LNCAP (cell line): Measurements from ENCODE around the gene EID3.
A peak's percentile ranks its signal among the peaks of the same experiment; 100 is the strongest.

Source experiments
- TF ChIP-seq, protein P1 (sequence below): fragments of 450-650 bp; IDR thresholded peaks from 2 replicates; pipeline ENCODE4 v1.5.1; 2017; ENCODE audit warnings: mild to moderate bottlenecking

The EID3 gene

DNA sequence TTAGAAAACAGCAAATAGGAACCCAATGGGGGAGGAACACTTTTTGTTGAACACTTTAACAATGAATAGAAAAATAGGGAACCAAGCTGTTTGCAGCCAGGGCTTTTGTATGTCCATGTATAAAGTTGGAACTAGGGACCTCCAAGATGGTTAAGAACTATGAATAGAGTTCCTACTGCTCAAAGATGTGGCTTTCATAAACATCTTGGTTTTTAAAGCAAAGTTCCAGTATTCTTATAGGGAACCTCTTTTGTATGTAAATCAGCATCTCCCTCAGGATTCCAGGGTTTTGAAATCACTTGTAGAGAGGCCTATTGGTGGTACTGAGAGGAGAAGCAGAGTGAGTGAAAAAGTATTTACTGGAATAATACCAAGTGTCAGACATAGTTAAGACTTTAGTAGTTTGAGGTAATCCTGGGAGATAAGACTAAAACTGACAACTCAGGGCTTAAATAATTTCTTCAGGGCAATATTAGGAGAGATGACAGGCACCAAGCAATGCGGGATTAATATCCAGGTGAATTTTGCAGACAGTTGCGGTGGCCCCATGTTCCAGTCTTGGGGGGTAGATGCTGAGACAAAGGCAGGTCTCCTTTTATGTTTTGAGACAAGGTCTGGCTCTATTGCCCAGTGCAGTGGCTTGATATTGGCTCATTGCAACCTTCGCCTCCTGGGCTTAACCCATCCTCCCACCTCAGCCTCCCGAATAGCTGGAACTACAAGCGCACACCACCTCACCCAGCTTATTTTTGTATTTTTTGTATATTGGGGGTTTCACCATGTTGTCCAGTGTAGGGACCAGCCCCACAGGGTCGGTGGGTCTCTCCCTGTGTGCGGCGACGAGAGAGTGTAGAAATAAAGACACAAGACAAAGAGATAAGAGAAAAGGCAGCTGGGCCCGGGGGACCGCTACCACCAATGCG, 10.4 kb upstream of the EID3 start:
- TF ChIP-seq, protein P1, sequence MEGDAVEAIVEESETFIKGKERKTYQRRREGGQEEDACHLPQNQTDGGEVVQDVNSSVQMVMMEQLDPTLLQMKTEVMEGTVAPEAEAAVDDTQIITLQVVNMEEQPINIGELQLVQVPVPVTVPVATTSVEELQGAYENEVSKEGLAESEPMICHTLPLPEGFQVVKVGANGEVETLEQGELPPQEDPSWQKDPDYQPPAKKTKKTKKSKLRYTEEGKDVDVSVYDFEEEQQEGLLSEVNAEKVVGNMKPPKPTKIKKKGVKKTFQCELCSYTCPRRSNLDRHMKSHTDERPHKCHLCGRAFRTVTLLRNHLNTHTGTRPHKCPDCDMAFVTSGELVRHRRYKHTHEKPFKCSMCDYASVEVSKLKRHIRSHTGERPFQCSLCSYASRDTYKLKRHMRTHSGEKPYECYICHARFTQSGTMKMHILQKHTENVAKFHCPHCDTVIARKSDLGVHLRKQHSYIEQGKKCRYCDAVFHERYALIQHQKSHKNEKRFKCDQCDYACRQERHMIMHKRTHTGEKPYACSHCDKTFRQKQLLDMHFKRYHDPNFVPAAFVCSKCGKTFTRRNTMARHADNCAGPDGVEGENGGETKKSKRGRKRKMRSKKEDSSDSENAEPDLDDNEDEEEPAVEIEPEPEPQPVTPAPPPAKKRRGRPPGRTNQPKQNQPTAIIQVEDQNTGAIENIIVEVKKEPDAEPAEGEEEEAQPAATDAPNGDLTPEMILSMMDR = no peak

DNA sequence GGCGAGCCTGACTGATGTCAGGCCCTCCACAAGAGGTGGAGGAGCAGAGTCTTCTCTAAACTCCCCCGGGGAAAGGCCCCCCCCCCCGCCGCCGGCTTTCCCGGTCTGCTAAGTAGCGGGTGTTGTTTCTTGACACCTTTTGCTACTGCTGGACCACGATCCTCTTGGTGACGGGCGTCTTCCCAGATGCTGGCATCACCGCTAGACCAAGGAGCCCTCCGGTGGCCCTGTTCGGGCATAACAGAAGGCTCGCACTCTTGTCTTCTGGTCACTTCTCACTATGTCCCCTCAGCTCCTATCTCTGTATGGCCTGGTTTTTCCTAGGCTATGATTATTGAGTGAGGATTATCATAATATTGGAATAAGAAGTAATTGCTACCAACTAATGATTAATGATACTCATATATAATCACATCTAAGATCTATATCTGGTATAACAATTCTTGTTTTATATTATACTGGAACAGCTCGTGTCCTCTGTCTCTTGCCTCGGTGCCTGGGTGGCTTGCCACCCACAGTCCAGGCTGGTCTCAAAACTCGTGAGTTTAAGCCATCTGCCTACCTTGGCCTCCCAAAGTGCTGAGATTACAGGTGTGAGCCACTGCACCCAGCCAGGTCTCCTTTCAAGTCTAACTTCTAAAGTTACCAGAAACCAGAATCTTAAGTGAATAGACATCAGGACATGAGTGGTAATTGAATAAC, 9.2 kb upstream of the EID3 start:
- TF ChIP-seq, protein P1 = peak; percentile 23; the same call in 1 of the 2 replicates

DNA sequence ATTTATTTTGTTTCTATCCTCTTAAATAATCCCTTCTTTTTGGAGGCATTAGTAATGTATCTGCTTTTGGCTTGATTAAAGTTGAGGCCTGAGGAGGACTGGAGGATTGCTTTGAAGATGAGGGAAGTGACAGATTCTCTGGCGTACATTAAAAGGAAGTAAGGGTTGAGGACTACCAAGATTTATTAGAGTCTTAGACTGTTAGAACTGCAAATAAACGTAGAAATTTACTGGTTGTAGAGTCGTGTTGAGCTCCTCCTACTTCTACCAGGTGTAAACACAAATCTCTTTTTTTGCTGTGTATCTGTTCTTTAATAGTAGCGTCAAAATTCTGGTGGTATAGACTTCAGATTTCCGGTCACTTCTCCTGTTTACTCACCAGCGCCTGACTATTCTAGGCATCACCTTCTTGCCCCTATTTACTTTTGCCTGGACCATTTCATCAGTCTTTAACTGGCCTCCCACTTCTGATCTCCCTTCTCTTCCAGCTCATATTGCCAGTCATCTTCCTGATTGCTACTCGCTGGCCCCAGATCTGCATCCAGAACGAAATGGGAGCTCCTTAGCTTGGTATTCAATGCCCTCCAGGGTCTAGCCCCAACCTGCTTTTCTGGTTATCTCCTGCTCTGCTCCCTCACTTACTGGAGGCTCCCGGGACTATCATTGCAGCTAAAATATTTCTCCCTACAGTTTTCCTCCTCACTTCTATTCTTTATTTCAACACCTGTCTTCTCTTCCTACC, 8.4 kb upstream of the EID3 start:
- TF ChIP-seq, protein P1 = no peak

DNA sequence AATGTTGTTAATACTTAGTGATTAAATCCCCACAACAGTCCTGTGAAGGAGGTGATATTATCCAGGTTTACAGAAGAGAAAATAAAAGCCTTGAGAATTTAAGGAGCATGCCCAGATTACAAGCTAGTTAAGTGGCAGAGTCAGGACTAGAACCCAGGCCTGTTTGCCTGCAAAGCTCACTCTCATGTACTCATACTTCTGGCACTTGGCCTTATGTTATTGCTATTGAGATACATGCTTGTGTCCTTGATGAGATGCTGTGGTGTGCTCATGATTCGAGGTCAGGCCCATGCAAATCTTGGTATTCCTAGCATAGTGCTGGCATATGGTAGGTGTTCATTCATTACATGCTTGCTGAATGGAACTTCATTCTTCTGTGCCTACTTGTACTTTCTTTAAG, 7.6 kb upstream of the EID3 start:
- TF ChIP-seq, protein P1 = no peak

DNA sequence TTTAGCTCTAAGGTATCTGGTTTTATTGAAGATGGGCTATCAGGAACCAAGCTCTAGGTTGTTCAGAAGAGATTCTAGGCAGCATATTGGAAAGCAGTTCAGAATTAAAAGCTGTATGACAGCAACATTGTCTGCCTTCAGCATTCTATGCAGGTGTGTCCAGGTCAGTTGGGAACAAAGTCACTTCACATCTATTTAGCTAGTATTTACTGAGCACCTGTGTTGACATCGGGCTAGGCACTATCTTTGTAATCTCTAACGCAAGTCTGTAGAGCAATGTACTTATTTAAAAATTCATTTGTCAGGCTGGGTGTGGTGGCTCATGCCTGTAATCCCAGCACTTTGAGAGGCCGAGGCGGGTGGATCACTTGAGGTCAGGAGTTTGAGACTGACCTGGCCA, 6.8 kb upstream of the EID3 start:
- TF ChIP-seq, protein P1 = no peak

DNA sequence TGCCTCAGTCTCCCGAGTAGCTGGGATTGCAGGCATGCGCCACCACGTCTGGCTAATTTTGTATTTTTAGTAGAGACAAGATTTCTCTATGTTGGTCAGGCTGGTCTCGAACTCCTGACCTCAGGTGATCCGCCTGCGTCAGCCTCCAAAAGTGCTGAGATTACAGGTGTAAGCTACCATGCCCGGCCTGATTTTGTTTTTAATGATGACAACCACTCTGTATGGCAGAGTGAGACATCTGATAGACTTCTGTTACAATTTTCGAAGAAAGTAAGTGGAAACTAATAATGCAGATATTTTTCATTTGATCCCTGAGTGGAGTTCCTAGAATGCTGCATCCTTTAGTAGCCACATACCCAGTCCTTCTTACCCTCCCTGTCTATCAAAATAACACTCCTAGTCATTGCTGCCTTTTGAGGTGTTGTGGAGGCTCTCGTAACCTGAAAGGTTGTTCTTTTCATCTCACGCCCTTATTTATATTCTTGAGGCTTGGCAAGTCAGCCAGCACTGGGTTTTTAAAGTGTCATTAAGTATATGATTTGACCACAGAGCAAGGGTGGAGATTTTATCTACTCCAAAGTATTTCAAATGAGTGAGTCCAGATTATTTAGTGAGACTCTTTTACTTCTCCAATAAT, 5.9 kb upstream of the EID3 start:
- TF ChIP-seq, protein P1 = no peak

DNA sequence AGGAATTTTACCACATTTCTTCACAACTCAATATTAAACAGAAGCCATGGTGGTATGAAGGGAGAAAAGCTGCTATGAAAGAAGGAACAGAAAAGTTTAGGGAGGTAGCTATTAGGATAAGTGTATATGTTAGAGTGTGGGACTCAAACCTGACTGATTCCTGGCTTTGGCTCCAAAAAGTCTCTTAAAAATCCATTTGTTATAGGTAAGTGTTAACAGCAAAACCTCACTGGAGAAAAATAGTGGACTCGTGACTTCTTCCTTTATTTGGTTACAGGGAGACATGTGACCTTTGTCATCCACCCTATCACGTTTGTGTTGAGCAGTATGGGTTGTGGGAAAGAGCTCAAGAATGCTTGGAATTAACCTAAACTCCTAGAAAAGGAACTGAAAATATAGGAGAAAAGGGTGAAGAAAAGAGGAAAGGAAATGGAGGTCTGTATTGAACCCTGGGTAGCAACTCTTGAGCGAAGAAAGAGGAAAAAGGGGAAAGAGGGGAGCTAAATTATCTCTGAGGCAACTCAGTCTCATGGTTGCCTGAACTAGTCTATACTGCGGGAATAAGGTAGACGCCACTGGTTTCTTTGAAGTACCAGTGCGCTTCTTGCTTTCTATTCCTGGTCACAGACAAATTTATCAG, 3.6 kb upstream of the EID3 start:
- TF ChIP-seq, protein P1 = no peak
